Loucy (cell line): ENCODE results near the gene NRXN3.

Experiments used
- H2AFZ ChIP-seq: fragments of 200-600 bp; sonication (generic); 2 replicates; pipeline ENCODE4 v1.6.0; 2016; ENCODE audit warnings: antibody characterized with exemption, mild to moderate bottlenecking, low read length, moderate library complexity
- H3F3A ChIP-seq: fragments of 200-600 bp; 2 replicates; pipeline ENCODE4 v1.6.0; 2016; ENCODE audit warnings: antibody characterized with exemption, low read depth, mild to moderate bottlenecking
- H3K27me3 ChIP-seq: fragments of 200-600 bp; sonication (generic); 2 replicates; pipeline ENCODE4 v1.6.1; 2014; ENCODE audit warnings: low read length, mild to moderate bottlenecking; ENCODE audit not compliant: insufficient read depth, poor library complexity, severe bottlenecking
- H3K36me3 ChIP-seq: fragments of 200-600 bp; sonication (generic); 2 replicates; pipeline ENCODE4 v1.6.1; 2016; ENCODE audit warnings: low read length; ENCODE audit not compliant: insufficient read depth
- H3K4me1 ChIP-seq: fragments of 200-600 bp; sonication (generic); 2 replicates; pipeline ENCODE4 v1.5.1; 2014; ENCODE audit warnings: low read length, mild to moderate bottlenecking; ENCODE audit not compliant: insufficient read depth, poor library complexity, severe bottlenecking
- H3K4me2 ChIP-seq: fragments of 200-600 bp; sonication (generic); 2 replicates; pipeline ENCODE4 v1.6.0; 2014; ENCODE audit warnings: antibody characterized with exemption, low read length, low read depth, mild to moderate bottlenecking; ENCODE audit not compliant: poor library complexity, severe bottlenecking
- H3K4me3 ChIP-seq: fragments of 200-600 bp; sonication (generic); 2 replicates; pipeline ENCODE4 v1.5.1; 2014; ENCODE audit warnings: low read length, mild to moderate bottlenecking, mixed read lengths; ENCODE audit not compliant: poor library complexity, severe bottlenecking
- H3K79me2 ChIP-seq: fragments of 200-600 bp; sonication (generic); 2 replicates; pipeline ENCODE4 v1.6.1; 2014; ENCODE audit warnings: low read length; ENCODE audit not compliant: insufficient read depth
- H3K9ac ChIP-seq: fragments of 200-600 bp; sonication (generic); 2 replicates; pipeline ENCODE4 v1.6.0; 2014; ENCODE audit warnings: mild to moderate bottlenecking, low read depth, low read length, moderate library complexity; ENCODE audit not compliant: poor library complexity, severe bottlenecking
- H3K9me2 ChIP-seq: fragments of 200-600 bp; sonication (generic); replicated peaks from 2 replicates; pipeline ENCODE4 v1.6.1; 2016; ENCODE audit warnings: low read depth, low read length, mixed read lengths
- H3K9me3 ChIP-seq: fragments of 200-600 bp; sonication (generic); 2 replicates; pipeline ENCODE4 v1.6.1; 2014; ENCODE audit warnings: mild to moderate bottlenecking, antibody characterized with exemption, low read length, low read depth; ENCODE audit not compliant: insufficient read depth
- H4K20me1 ChIP-seq: fragments of 200-600 bp; sonication (generic); 2 replicates; pipeline ENCODE4 v1.6.0; 2014; ENCODE audit warnings: antibody characterized with exemption, low read length, mild to moderate bottlenecking; ENCODE audit not compliant: insufficient read depth, poor library complexity, severe bottlenecking
- EZH2phosphoT487 ChIP-seq: fragments of 200-600 bp; IDR thresholded peaks from 2 replicates; pipeline ENCODE4 v1.6.1; 2018; ENCODE audit warnings: antibody characterized with exemption, mild to moderate bottlenecking, moderate library complexity, borderline replicate concordance
- TF ChIP-seq, protein P1 (sequence below): fragments of 200-600 bp; sonication (generic); conservative IDR thresholded peaks from 2 replicates; pipeline ENCODE4 v1.5.1; 2014; ENCODE audit warnings: mild to moderate bottlenecking, antibody characterized with exemption, low read length

NRXN3 gene

DNA sequence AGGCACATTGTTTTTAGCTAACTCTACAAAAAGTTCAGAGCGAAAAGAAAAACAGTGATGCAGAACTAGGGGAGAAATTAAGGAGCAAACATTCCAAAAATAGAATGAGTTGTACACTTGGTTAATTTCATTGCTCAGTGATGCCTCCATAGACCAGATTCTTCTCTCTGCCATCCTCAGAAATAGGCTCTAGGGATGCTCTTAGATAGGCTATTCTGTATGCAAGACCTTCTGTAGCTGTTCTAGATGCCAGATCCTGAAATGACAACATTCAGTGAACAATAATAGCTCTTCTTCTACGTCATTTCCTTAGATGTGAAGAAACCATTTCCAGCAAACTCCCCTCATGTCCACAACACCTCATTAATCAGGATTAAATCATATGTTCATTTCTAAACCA, 1574.9 kb downstream of the NRXN3 start:
- Histone ChIP-seq H3K27me3 (no peaks in the 10 kb centered on the region), H3K36me3 (no peaks in the 10 kb centered on the region), H3F3A (no peaks in the 10 kb centered on the region), H3K4me1 (peaks cover 10% of the 10 kb centered on the region), H3K9me2 (no peaks in the 10 kb centered on the region), H3K79me2 (no peaks in the 10 kb centered on the region), H3K9ac (no peak overlapping the region), H3K4me2 (no peak overlapping the region), H3K4me3 (no peak overlapping the region), H2AFZ (no peak overlapping the region), H4K20me1 (no peaks in the 10 kb centered on the region), H3K9me3 (no peaks in the 10 kb centered on the region)
- no peak for TF ChIP-seq EZH2phosphoT487

DNA sequence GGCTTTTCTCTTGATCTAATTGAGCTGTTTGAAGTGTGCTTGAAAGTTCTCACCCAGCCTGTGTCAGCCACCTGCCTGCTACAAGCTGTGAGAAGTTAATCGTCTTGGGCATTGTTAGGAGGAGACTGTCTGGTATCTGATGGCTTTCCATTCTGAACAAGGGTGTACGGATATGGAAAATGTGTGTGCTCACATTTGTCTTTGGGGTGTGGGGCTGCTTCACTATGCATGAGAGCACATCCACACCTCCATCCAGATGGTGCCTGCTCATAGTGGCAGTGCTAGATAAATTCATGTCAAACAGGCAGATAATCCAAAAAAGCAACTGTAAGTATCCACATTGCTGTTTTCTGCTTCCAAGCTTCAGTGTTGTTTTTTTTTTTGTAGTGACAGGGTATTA, 1578.9 kb downstream of the NRXN3 start:
- no peaks in the 10 kb centered on the region for H3K9me3 ChIP-seq
- no peak overlapping the region for H3K4me2 ChIP-seq
- no peak overlapping the region for H3K4me3 ChIP-seq
- TF ChIP-seq EZH2phosphoT487: no peak
- TF ChIP-seq, protein P1, sequence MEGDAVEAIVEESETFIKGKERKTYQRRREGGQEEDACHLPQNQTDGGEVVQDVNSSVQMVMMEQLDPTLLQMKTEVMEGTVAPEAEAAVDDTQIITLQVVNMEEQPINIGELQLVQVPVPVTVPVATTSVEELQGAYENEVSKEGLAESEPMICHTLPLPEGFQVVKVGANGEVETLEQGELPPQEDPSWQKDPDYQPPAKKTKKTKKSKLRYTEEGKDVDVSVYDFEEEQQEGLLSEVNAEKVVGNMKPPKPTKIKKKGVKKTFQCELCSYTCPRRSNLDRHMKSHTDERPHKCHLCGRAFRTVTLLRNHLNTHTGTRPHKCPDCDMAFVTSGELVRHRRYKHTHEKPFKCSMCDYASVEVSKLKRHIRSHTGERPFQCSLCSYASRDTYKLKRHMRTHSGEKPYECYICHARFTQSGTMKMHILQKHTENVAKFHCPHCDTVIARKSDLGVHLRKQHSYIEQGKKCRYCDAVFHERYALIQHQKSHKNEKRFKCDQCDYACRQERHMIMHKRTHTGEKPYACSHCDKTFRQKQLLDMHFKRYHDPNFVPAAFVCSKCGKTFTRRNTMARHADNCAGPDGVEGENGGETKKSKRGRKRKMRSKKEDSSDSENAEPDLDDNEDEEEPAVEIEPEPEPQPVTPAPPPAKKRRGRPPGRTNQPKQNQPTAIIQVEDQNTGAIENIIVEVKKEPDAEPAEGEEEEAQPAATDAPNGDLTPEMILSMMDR: no peak
- no peaks in the 10 kb centered on the region for H3F3A ChIP-seq
- H3K79me2 ChIP-seq: no peaks in the 10 kb centered on the region
- no peaks in the 10 kb centered on the region for H3K36me3 ChIP-seq
- no peak overlapping the region for H3K9ac ChIP-seq
- no peaks in the 10 kb centered on the region for H3K9me2 ChIP-seq
- no peaks in the 10 kb centered on the region for H3K27me3 ChIP-seq
- H3K4me1 ChIP-seq: peaks cover 3% of the 10 kb centered on the region
- H4K20me1 ChIP-seq: no peaks in the 10 kb centered on the region
- no peak overlapping the region for H2AFZ ChIP-seq

DNA sequence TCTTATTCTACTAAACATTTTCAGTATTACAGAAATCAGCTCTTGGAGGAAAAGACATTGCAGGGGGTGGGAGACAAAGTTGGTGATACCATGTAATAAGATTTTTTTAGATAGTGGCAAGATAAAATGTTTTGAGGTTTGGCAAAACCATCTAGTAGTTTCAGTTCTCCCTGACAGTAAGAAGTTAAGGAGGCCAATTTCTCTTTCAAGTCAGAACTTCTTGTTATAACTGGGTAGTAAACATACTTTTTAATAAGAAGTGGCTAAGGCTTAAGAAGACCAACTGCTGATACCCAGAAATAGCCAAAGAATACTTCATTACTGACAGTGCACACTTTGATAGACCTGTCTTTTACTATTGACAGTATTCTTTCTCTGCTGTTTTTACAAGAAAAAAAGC, 1588.8 kb downstream of the NRXN3 start:
- H3K9me2 ChIP-seq: no peaks in the 10 kb centered on the region
- no peaks in the 10 kb centered on the region for H3K27me3 ChIP-seq
- H4K20me1 ChIP-seq: no peaks in the 10 kb centered on the region
- no peaks in the 10 kb centered on the region for H3K9me3 ChIP-seq
- TF ChIP-seq EZH2phosphoT487: no peak
- TF ChIP-seq, protein P1: no peak
- H3K36me3 ChIP-seq: no peaks in the 10 kb centered on the region
- no peak overlapping the region for H2AFZ ChIP-seq
- H3K9ac ChIP-seq: no peak overlapping the region
- no peak overlapping the region for H3K4me2 ChIP-seq
- H3F3A ChIP-seq: 0 out of 2 replicates have a peak, but pooled peaks cover 4% of the 10 kb centered on the region
- peaks cover 15% of the 10 kb centered on the region for H3K4me1 ChIP-seq
- no peaks in the 10 kb centered on the region for H3K79me2 ChIP-seq
- H3K4me3 ChIP-seq: no peak overlapping the region

DNA sequence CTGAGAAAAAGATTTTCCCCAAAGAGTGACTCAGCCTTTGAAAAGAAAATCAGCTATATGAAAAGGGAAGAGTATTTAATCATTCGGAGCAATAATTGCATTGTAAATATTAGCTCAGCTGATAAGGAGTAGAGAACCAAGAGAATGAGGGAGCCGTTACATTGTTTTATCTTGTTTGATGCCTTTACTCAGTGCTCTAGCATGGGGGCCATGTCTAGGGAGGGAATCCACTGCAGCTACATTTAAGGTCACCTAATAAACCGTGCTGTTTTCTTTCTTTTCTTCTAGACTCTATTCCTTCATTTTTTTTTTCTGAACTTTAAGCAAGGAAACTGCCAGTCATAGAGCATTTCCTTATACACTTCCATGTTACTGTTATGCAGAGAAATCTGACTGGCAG, 1594.2 kb downstream of the NRXN3 start:
- Histone ChIP-seq H3K9ac (no peak overlapping the region), H4K20me1 (no peaks in the 10 kb centered on the region), H3K4me1 (peaks cover 7% of the 10 kb centered on the region), H3K9me3 (no peaks in the 10 kb centered on the region), H3K79me2 (no peaks in the 10 kb centered on the region), H3K36me3 (no peaks in the 10 kb centered on the region), H3K4me2 (no peak overlapping the region), H2AFZ (no peak overlapping the region), H3K9me2 (no peaks in the 10 kb centered on the region), H3K27me3 (no peaks in the 10 kb centered on the region), H3K4me3 (no peak overlapping the region), H3F3A (no peaks in the 10 kb centered on the region)
- TF ChIP-seq, protein P1: no peak
- no peak for TF ChIP-seq EZH2phosphoT487
